Caco-2 (cell line): Measurements from ENCODE around the gene TEX13A. TPM values are rescaled to one million over a fixed set of nuclear protein-coding genes. Genes with fewer than 3 reads are reported as not detected.
A peak's percentile ranks its signal among the peaks of the same experiment; 100 is the strongest.

Source experiments
- BruUV-seq: library from RNA; stranded (reverse); fragments of 400-500 nt; replicated peaks from 2 replicates; lab custom pipeline; 2021; lab: Mats Ljungman, UMichigan
- CTCF ChIA-PET: fragments of 300-600 bp; sonication (Branson Sonifier 250); formaldehyde crosslinking; loops from one replicate; lab custom pipeline; 2022; ENCODE audit warnings: antibody characterized with exemption; lab: Charles Lee
- POLR2A ChIA-PET: fragments of 300-600 bp; sonication (Branson Sonifier 250); formaldehyde crosslinking; loops from one replicate; lab custom pipeline; 2022; ENCODE audit warnings: antibody characterized with exemption; lab: Charles Lee
- DNase-seq, 2 experiments: peaks; one replicate each; pipeline versions ENCODE4 v3.0.0 to v3.0.0-alpha.2; 2020 to 2022
- H3K27me3 ChIP-seq: replicated peaks from 2 replicates; pipeline ENCODE4 v1.6.0; 2011; ENCODE audit warnings: low read length; ENCODE audit not compliant: control insufficient read depth, insufficient read depth
- H3K36me3 ChIP-seq: 2 replicates; pipeline ENCODE4 v1.5.1; 2011; ENCODE audit warnings: low read length; ENCODE audit not compliant: control insufficient read depth, insufficient read depth
- H3K4me1 ChIP-seq: fragments of 250-450 bp; sonication (Bioruptor Pico); 2 replicates; pipeline ENCODE4 v1.5.1; 2020; ENCODE audit warnings: mild to moderate bottlenecking
- H3K4me3 ChIP-seq: 2 replicates; pipeline ENCODE4 v1.5.1; 2011; ENCODE audit warnings: low read depth, mild to moderate bottlenecking, control low read depth, low read length
- H3K9me3 ChIP-seq: fragments of 250-450 bp; sonication (Bioruptor Pico); 2 replicates; pipeline ENCODE4 v1.5.1; 2020; ENCODE audit warnings: mild to moderate bottlenecking, moderate library complexity
- H3K27ac Mint-ChIP-seq: one replicate; pipeline ENCODE4 v1.8.0; 2022; ENCODE audit warnings: mixed read lengths; ENCODE audit not compliant: unreplicated experiment
- H3K27me3 Mint-ChIP-seq: one replicate; pipeline ENCODE4 v1.8.0; 2022; ENCODE audit warnings: mixed read lengths; ENCODE audit not compliant: insufficient read depth, unreplicated experiment
- H3K36me3 Mint-ChIP-seq: one replicate; pipeline ENCODE4 v1.8.0; 2022; ENCODE audit warnings: mild to moderate bottlenecking, mixed read lengths; ENCODE audit not compliant: insufficient read depth, unreplicated experiment
- H3K4me1 Mint-ChIP-seq: one replicate; pipeline ENCODE4 v1.8.0; 2022; ENCODE audit warnings: low read depth, mixed read lengths; ENCODE audit not compliant: unreplicated experiment
- H3K4me3 Mint-ChIP-seq: one replicate; pipeline ENCODE4 v1.8.0; 2022; ENCODE audit warnings: mild to moderate bottlenecking, moderate library complexity, mixed read lengths; ENCODE audit not compliant: unreplicated experiment
- H3K9me3 Mint-ChIP-seq: one replicate; pipeline ENCODE4 v1.8.0; 2022; ENCODE audit warnings: mixed read lengths; ENCODE audit not compliant: unreplicated experiment
- CTCF ChIP-seq, 2 experiments: fragments of 200-600 bp in 1 of 2; IDR thresholded peaks; 1 replicate in 1 of 2; 2 replicates in 1 of 2; pipeline versions ENCODE4 v1.5.1 to v1.8.0; 2011 to 2022; ENCODE audit warnings: antibody characterized with exemption in 1 of 2, control low read depth in 1 of 2, inconsistent platforms in 1 of 2, low read depth in 1 of 2, low read length in 1 of 2, mild to moderate bottlenecking in 1 of 2, moderate library complexity in 1 of 2; ENCODE audit not compliant: insufficient read depth in 1 of 2, severe bottlenecking in 1 of 2, unreplicated experiment in 1 of 2
- intact Hi-C: fragments of 100-400 bp; cut with micrococcal nuclease; formaldehyde crosslinking; loops from one replicate; pipeline ENCODE4 v1.10.0; 2022; ENCODE audit not compliant: unreplicated experiment
- total RNA-seq: library from RNA; stranded (reverse); gene quantifications from 2 replicates; pipeline ENCODE4 v1.2.3, GENCODE V29; 2022

TEX13A gene
- total RNA-seq, 1 experiment from 2014 or later: not detected

- DNase-seq: peak in 1 of 2 experiments; percentile 30
- Histone ChIP-seq H3K4me3 (no peak overlapping the region), H3K36me3 (no peaks in the 10 kb centered on the region), H3K27me3 (no peaks in the 10 kb centered on the region), H3K4me1 (no peaks in the 10 kb centered on the region), H3K9me3 (no peaks in the 10 kb centered on the region)
- Mint-ChIP-seq H3K4me1 (no peaks in the 10 kb centered on the region), H3K27me3 (no peaks in the 10 kb centered on the region), H3K27ac (no peak overlapping the region), H3K9me3 (no peaks in the 10 kb centered on the region), H3K36me3 (no peaks in the 10 kb centered on the region), H3K4me3 (no peak overlapping the region)
- CTCF ChIA-PET: interaction anchor here (0.6 kb wide), 1 partner anchor 33 kb away, joined by 3 read pairs; no protein-coding TSS in a partner anchor
- POLR2A ChIA-PET: no interaction called here
- BruUV-seq: no TSS peak
- peak; percentile 52 to 66 for TF ChIP-seq CTCF (IDR thresholded peaks at IDR 0.05; ENCODE audit: insufficient read depth in 1 of 2, low read depth in 1 of 2, low read length in 1 of 2, severe bottlenecking in 1 of 2, unreplicated experiment in 1 of 2)
- intact Hi-C loops: loop anchor here (10.0 kb wide), 1 partner anchor 84 kb away; no protein-coding TSS in a partner anchor
Measured at GRCh38 chrX:105190252-105190853, 30.1 kb downstream of the TEX13A start.

GRCh38 chrX:105189093-105189492, 31.4 kb downstream of the TEX13A start:
- no peak for DNase-seq
- ChIA-PET POLR2A (no interaction called here), CTCF (no interaction called here)
- no peaks in the 10 kb centered on the region for H3K27me3 ChIP-seq
- no peak overlapping the region for H3K4me3 Mint-ChIP-seq
- no peaks in the 10 kb centered on the region for H3K4me1 Mint-ChIP-seq
- no peak overlapping the region for H3K27ac Mint-ChIP-seq
- intact Hi-C loops: no loop called here
- BruUV-seq: no TSS peak
- no peaks in the 10 kb centered on the region for H3K36me3 Mint-ChIP-seq
- H3K9me3 ChIP-seq: no peaks in the 10 kb centered on the region
- no peaks in the 10 kb centered on the region for H3K27me3 Mint-ChIP-seq
- H3K9me3 Mint-ChIP-seq: no peaks in the 10 kb centered on the region
- no peak overlapping the region for H3K4me3 ChIP-seq
- no peak for TF ChIP-seq CTCF (IDR thresholded peaks at IDR 0.05; ENCODE audit: insufficient read depth in 1 of 2, low read depth in 1 of 2, low read length in 1 of 2, severe bottlenecking in 1 of 2, unreplicated experiment in 1 of 2)
- H3K36me3 ChIP-seq: no peaks in the 10 kb centered on the region
- no peaks in the 10 kb centered on the region for H3K4me1 ChIP-seq

GRCh38 chrX:105179644-105180043, 40.9 kb downstream of the TEX13A start:
- no TSS peak for BruUV-seq

More at GRCh38 chrX:105179644-105180043, 40.9 kb downstream of the TEX13A start:
- H3K4me1 Mint-ChIP-seq: no peaks in the 10 kb centered on the region
- intact Hi-C loops: no loop called here
- Histone ChIP-seq H3K27me3 (no peaks in the 10 kb centered on the region), H3K9me3 (no peaks in the 10 kb centered on the region), H3K36me3 (no peaks in the 10 kb centered on the region), H3K4me1 (no peaks in the 10 kb centered on the region), H3K4me3 (no peak overlapping the region)
- CTCF ChIA-PET: no interaction called here
- DNase-seq: no peak
- no peaks in the 10 kb centered on the region for H3K36me3 Mint-ChIP-seq
- no peak overlapping the region for H3K4me3 Mint-ChIP-seq
- no peaks in the 10 kb centered on the region for H3K9me3 Mint-ChIP-seq
- H3K27ac Mint-ChIP-seq: no peak overlapping the region
- no peaks in the 10 kb centered on the region for H3K27me3 Mint-ChIP-seq
- no peak for TF ChIP-seq CTCF (IDR thresholded peaks at IDR 0.05; ENCODE audit: insufficient read depth in 1 of 2, low read depth in 1 of 2, low read length in 1 of 2, severe bottlenecking in 1 of 2, unreplicated experiment in 1 of 2)
- POLR2A ChIA-PET: no interaction called here
